Stomach (tissue), 9 donors: ENCODE measurements around the gene NWD2. TPM values are rescaled to one million over a fixed set of nuclear protein-coding genes. Genes with fewer than 3 reads are reported as not detected.

ENCODE experiments used
- DNase-seq, 2 donors: peaks; one replicate each; pipeline versions ENCODE4 v3.0.0 to v3.0.0-alpha.2; 2013 to 2019
- H3K27ac ChIP-seq, 5 donors: fragments of 200-600 bp in 4 of 5; sonication (generic) in 4 of 5; one replicate each; pipeline ENCODE4 v1.5.1; 2013 to 2019; ENCODE audit warnings: mild to moderate bottlenecking in 1 of 5, moderate library complexity in 1 of 5
- H3K27me3 ChIP-seq, 3 donors: fragments of 200-600 bp; sonication (generic); one replicate each; pipeline ENCODE4 v1.5.1; 2017 to 2019; ENCODE audit warnings: mixed run types in 1 of 3
- H3K36me3 ChIP-seq, 4 donors: fragments of 200-600 bp; sonication (generic); 1 replicate in 3 of 4; 2 replicates in 1 of 4; pipeline ENCODE4 v1.5.1; 2016 to 2019
- H3K4me1 ChIP-seq, 4 donors: fragments of 200-600 bp; sonication (generic); one replicate each; pipeline ENCODE4 v1.5.1; 2016 to 2019
- H3K4me3 ChIP-seq, 4 donors: fragments of 200-600 bp; sonication (generic) in 3 of 4; one replicate each; pipeline ENCODE4 v1.5.1; 2016 to 2019; ENCODE audit warnings: mild to moderate bottlenecking in 1 of 4
- H3K9me3 ChIP-seq, 4 donors: fragments of 200-600 bp; sonication (generic); one replicate each; pipeline ENCODE4 v1.5.1; 2016 to 2019
- EP300 ChIP-seq: sonication (generic); formaldehyde crosslinking; IDR thresholded peaks from one replicate; pipeline ENCODE4 v1.6.1; 2017; ENCODE audit warnings: antibody characterized with exemption
- POLR2A ChIP-seq, 4 donors: fragments of 450-650 bp; IDR thresholded peaks; one replicate each; pipeline ENCODE4 v1.6.1; 2016; ENCODE audit warnings: antibody characterized with exemption in 4 of 4, control low read depth in 2 of 4, mild to moderate bottlenecking in 1 of 4, moderate library complexity in 1 of 4
- POLR2AphosphoS5 ChIP-seq, 3 donors: sonication (generic); formaldehyde crosslinking; IDR thresholded peaks; one replicate each; pipeline ENCODE4 v1.6.1; 2016; ENCODE audit warnings: antibody characterized with exemption in 3 of 3
- WGBS, 5 donors: extraction: QIAGEN DNeasy Blood & Tissue Kit in 3 of 5; methylation state at CpG; one replicate each; pipeline versions ENCODE4 v1.1.5 to v1.1.7; 2013 to 2018; 5-methylcytosine and 5-hydroxymethylcytosine counted together
- intact Hi-C: fragments of 100-400 bp; cut with DNase I; formaldehyde crosslinking; loops from one replicate; pipeline ENCODE4 v1.15.1; 2023; ENCODE audit warnings: low total_unique reads
- polyA plus RNA-seq, 3 donors: library from polyadenylated mRNA; stranded (reverse); fragments of 200-250 nt; gene quantifications; one replicate each; pipeline ENCODE4 v1.2.3, GENCODE V29; 2013
- total RNA-seq, 5 donors: library from RNA; depleted of rRNA; stranded (reverse); fragments of >200 nt; gene quantifications; one replicate each; pipeline versions ENCODE4 v1.1.0 to v1.2.3, GENCODE V29; 2014 to 2016
- TF ChIP-seq, protein P1 (sequence below), 7 experiments: fragments of 450-650 bp in 4 of 7; fragments of 200-600 bp in 3 of 7; sonication (generic) in 3 of 7; IDR thresholded peaks; one replicate each; pipeline ENCODE4 v1.5.1; 2016 to 2019; ENCODE audit warnings: antibody characterized with exemption in 7 of 7, control low read depth in 2 of 7, mild to moderate bottlenecking in 1 of 7
- donor health status: healthy with polysubstance abuse.
- donor health status: Bipolar disorder and iron deficiency.
- donor health status: healthy.

NWD2 gene
- total and polyA plus RNA-seq, 8 donors, result under 0.01 to 1.5 (median 0.05) TPM; not detected in 5

DNA sequence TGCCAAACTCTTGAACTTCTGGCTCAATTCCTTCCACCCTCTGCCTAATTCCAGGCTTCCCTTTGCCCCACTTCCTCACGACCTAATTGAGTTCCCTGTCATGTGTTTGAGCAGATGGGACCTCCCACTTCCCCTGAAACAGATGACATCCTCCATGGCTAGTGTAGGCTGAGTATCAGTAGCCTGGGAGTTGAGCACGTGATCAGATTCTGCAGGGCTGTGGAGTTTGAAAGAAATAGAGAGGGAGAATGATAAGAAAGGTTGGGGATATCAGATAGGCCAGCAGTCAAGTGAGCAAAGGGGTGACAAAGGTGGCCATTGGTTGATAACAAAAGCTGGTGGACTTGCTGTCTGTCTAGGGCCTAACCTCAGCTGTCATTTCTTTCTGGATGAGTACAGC is 18.8 kb upstream of the NWD2 start:
- 10 to 32% (median 17%) methylated on average over 2 of the region's 2 CpGs for WGBS, 5 donors
- H3K4me1 ChIP-seq, result no peaks in the 10 kb centered on the region
- TF ChIP-seq EP300 (no peak), POLR2A (IDR thresholded peaks at IDR 0.05) (no peak), POLR2AphosphoS5 (IDR thresholded peaks at IDR 0.05) (no peak)
- TF ChIP-seq, protein P1, sequence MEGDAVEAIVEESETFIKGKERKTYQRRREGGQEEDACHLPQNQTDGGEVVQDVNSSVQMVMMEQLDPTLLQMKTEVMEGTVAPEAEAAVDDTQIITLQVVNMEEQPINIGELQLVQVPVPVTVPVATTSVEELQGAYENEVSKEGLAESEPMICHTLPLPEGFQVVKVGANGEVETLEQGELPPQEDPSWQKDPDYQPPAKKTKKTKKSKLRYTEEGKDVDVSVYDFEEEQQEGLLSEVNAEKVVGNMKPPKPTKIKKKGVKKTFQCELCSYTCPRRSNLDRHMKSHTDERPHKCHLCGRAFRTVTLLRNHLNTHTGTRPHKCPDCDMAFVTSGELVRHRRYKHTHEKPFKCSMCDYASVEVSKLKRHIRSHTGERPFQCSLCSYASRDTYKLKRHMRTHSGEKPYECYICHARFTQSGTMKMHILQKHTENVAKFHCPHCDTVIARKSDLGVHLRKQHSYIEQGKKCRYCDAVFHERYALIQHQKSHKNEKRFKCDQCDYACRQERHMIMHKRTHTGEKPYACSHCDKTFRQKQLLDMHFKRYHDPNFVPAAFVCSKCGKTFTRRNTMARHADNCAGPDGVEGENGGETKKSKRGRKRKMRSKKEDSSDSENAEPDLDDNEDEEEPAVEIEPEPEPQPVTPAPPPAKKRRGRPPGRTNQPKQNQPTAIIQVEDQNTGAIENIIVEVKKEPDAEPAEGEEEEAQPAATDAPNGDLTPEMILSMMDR (IDR thresholded peaks at IDR 0.05), result no peak
- no peak overlapping the region for H3K27ac ChIP-seq
- H3K9me3 ChIP-seq, result no peaks in the 10 kb centered on the region
- no peaks in the 10 kb centered on the region for H3K27me3 ChIP-seq
- no peak overlapping the region for H3K4me3 ChIP-seq
- intact Hi-C loops, result no loop called here
- DNase-seq, result no peak
- no peaks in the 10 kb centered on the region for H3K36me3 ChIP-seq

DNA sequence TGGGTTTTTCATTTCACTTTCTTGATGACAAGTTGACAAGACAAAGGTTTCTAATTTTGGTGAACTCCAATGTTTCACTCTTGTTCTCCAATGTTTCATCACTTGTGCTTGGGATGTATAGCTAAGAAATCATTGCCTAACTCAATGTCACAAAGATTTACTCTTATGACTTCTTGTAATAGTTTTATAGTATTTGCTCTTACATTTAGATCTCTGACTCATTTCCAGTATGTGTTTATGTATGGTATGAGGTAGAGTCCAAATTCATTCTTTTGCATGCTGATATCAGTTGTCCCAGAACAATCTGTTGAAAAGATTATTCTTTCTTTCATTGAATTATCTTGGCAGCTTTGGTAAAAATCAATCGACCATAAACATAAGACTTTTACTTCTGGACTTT is 12.2 kb upstream of the NWD2 start:
- Histone ChIP-seq H3K27ac (no peak overlapping the region), H3K36me3 (no peaks in the 10 kb centered on the region), H3K4me1 (no peaks in the 10 kb centered on the region), H3K27me3 (peaks cover 0 to 4% (median 0%) of the 10 kb centered on the region in 3 donors), H3K9me3 (no peaks in the 10 kb centered on the region), H3K4me3 (no peak overlapping the region)
- WGBS, 5 donors, result 57 to 80% (median 69%) methylated on average over 1 of the region's 1 CpG
- no peak for TF ChIP-seq EP300
- TF ChIP-seq POLR2AphosphoS5 (IDR thresholded peaks at IDR 0.05), result no peak
- TF ChIP-seq POLR2A (IDR thresholded peaks at IDR 0.05), result no peak
- TF ChIP-seq, protein P1 (IDR thresholded peaks at IDR 0.05), result no peak
- intact Hi-C loops, result no loop called here
- no peak for DNase-seq

DNA sequence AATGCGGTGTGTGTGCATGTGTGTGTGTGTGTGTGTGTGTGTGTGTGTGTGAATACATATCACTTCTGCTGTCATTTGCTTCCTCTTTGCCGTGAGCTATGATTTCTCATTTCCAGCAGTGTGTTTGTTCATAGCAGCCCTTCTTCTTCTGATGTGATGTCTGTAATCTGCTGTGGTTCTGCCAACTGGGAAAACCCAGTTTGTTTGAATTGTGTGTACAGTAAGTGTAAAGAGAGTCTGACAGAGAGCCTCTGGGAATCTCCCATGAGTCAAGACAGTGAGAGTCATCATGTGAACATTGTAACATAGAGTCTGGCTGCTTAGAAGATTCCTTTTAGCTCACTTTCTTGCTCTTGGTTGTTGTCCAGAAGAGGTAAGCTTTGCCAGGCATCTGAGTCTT is 8.4 kb upstream of the NWD2 start:
- H3K9me3 ChIP-seq, result no peaks in the 10 kb centered on the region
- no peaks in the 10 kb centered on the region for H3K4me1 ChIP-seq
- no peak for TF ChIP-seq POLR2AphosphoS5 (IDR thresholded peaks at IDR 0.05)
- TF ChIP-seq EP300, result no peak
- no peak for TF ChIP-seq POLR2A (IDR thresholded peaks at IDR 0.05)
- TF ChIP-seq, protein P1 (IDR thresholded peaks at IDR 0.05), result no peak
- H3K36me3 ChIP-seq, result no peaks in the 10 kb centered on the region
- H3K4me3 ChIP-seq, result no peak overlapping the region
- 48 to 63% (median 61%) methylated on average over 2 of the region's 2 CpGs for whole genome bisulfite sequencing, 5 donors
- no peak overlapping the region for H3K27ac ChIP-seq
- no peak for DNase-seq
- peaks cover 0 to 17% (median 0%) of the 10 kb centered on the region in 3 donors for H3K27me3 ChIP-seq
- intact Hi-C loops, result no loop called here

DNA sequence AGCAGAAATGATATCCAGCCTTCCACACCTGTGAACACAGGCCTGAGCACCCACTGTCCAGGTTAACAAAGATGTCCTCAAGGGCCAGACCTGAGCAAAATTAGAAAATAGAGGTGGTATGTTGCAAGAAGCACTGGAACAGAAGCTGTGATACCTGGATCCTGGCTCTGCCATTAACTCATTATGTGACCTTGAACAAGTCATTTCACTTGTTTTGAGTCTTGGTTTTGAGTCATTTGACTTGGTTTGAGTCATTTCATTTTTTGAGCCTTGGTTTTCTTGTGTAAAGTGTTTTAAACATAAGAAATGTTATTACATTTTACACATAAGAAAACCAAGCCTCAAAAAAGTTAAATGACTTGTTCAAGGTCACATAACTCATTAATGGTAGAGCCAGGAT is 2.9 kb upstream of the NWD2 start:
- intact Hi-C loops, result no loop called here

More for the DNA sequence above, 2.9 kb upstream of the NWD2 start:
- Histone ChIP-seq H3K9me3 (no peaks in the 10 kb centered on the region), H3K4me1 (peaks cover 0 to 23% (median 16%) of the 10 kb centered on the region in 4 donors), H3K4me3 (no peak overlapping the region), H3K36me3 (no peaks in the 10 kb centered on the region), H3K27me3 (peaks cover 6 to 65% (median 26%) of the 10 kb centered on the region in 3 donors), H3K27ac (no peak overlapping the region)
- DNase-seq, result no peak
- TF ChIP-seq, protein P1 (IDR thresholded peaks at IDR 0.05), result no peak
